Vagina (tissue), 2 donors: Measurements from ENCODE around the gene EXD3.

Source experiments
- POLR2A ChIP-seq, 2 donors: fragments of 450-650 bp; IDR thresholded peaks; one replicate each; pipeline ENCODE4 v1.6.1; 2017; ENCODE audit warnings: antibody characterized with exemption in 2 of 2, mild to moderate bottlenecking in 2 of 2, moderate library complexity in 2 of 2
- POLR2AphosphoS5 ChIP-seq, 2 donors: sonication (generic); formaldehyde crosslinking; IDR thresholded peaks; one replicate each; pipeline ENCODE4 v1.9.0; 2017; ENCODE audit warnings: antibody characterized with exemption in 2 of 2, mild to moderate bottlenecking in 2 of 2, low read depth in 1 of 2; ENCODE audit not compliant: insufficient read depth in 1 of 2
- TF ChIP-seq, protein P1 (sequence below), 3 experiments: fragments of 450-650 bp in 2 of 3; fragments of 200-600 bp in 1 of 3; sonication (generic) in 1 of 3; IDR thresholded peaks; one replicate each; pipeline ENCODE4 v1.5.1; 2017 to 2019; ENCODE audit warnings: antibody characterized with exemption in 3 of 3, mild to moderate bottlenecking in 2 of 3, moderate library complexity in 2 of 3

DNA sequence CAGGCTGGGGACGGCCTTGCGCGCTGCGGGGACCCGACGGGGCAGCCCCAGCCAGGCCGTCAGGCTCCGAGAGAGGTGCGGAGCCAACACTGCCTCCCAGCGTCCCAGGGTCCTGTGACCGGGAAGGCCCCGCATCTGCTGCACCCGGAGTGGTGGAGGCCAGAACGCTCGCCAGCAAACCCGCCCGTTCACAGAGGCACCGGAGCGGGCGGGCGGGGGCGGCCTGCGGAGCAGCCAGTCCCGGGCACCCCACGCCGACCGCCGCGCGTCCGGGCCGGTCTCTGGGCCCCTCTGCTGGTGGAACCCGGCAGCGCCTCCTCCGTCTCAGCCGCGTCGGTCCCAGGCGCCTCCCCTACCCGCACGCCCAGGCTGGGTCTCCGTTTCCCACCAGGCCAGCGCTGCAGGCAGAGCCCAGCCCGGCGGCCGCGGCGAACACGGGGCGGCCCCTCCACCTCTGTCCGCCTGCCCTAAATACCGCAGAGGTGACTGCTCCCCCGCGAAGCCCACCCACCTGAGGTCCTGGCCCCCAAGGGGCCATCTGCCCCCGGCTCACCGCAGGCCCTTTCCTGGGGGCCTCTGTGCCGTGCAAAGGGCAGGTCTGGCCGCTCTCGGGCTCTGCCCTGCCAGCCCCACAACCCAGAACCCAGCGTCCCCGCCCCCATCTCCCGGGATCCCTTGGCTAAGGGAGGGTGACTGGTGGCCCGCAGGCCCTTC is 15.9 kb downstream of the EXD3 start:
- TF ChIP-seq POLR2A (IDR thresholded peaks at IDR 0.05), result no peak
- TF ChIP-seq, protein P1, sequence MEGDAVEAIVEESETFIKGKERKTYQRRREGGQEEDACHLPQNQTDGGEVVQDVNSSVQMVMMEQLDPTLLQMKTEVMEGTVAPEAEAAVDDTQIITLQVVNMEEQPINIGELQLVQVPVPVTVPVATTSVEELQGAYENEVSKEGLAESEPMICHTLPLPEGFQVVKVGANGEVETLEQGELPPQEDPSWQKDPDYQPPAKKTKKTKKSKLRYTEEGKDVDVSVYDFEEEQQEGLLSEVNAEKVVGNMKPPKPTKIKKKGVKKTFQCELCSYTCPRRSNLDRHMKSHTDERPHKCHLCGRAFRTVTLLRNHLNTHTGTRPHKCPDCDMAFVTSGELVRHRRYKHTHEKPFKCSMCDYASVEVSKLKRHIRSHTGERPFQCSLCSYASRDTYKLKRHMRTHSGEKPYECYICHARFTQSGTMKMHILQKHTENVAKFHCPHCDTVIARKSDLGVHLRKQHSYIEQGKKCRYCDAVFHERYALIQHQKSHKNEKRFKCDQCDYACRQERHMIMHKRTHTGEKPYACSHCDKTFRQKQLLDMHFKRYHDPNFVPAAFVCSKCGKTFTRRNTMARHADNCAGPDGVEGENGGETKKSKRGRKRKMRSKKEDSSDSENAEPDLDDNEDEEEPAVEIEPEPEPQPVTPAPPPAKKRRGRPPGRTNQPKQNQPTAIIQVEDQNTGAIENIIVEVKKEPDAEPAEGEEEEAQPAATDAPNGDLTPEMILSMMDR (IDR thresholded peaks at IDR 0.05), result peak; percentile 45 to 69 (median 51)
- TF ChIP-seq POLR2AphosphoS5 (IDR thresholded peaks at IDR 0.05; ENCODE audit: insufficient read depth in 1 of 2, low read depth in 1 of 2), result no peak
